Measurements from ENCODE around the gene TBC1D1.
"Not testable (repeated sequence)": the region's sequence is repeated elsewhere in the genome, so short reads cannot be mapped to it uniquely, and the experiment has no call there.

Gene TBC1D1

GRCh38 chr4:37964734-37965457 is 74.0 kb downstream of the TBC1D1 start:
- DNase-seq (ENCODE audit: low read depth in 2 of 2), result no peak

GRCh38 chr4:37966044-37966443 is 75.2 kb downstream of the TBC1D1 start:
- no peak for DNase-seq (ENCODE audit: low read depth in 2 of 2)

GRCh38 chr4:37967736-37968135 is 76.9 kb downstream of the TBC1D1 start:
- DNase-seq (ENCODE audit: low read depth in 2 of 2), result no peak

GRCh38 chr4:37968747-37969146 is 77.9 kb downstream of the TBC1D1 start:
- no peak for DNase-seq (ENCODE audit: low read depth in 2 of 2)

- peak in 1 of 2 donors; percentile 57 for DNase-seq (ENCODE audit: low read depth in 2 of 2)
Measured at GRCh38 chr4:37970702-37971101, 79.8 kb downstream of the TBC1D1 start.

- DNase-seq (ENCODE audit: low read depth in 2 of 2), result no peak
Measured at GRCh38 chr4:37971202-37971601, 80.3 kb downstream of the TBC1D1 start.

- DNase-seq (ENCODE audit: low read depth in 2 of 2), result no peak
Measured at GRCh38 chr4:37973441-37973840, 82.6 kb downstream of the TBC1D1 start.

GRCh38 chr4:37975321-37975822 is 84.5 kb downstream of the TBC1D1 start:
- DNase-seq (ENCODE audit: low read depth in 2 of 2), result not testable (repeated sequence)

- DNase-seq (ENCODE audit: low read depth in 2 of 2), result no peak
Measured at GRCh38 chr4:37976507-37976906, 85.6 kb downstream of the TBC1D1 start.

GRCh38 chr4:37976991-37977470 is 86.1 kb downstream of the TBC1D1 start:
- DNase-seq (ENCODE audit: low read depth in 2 of 2), result peak; percentile 67 to 73

GRCh38 chr4:37977471-37978247 is 86.8 kb downstream of the TBC1D1 start:
- peak; percentile 49 to 65 for DNase-seq (ENCODE audit: low read depth in 2 of 2)

- DNase-seq (ENCODE audit: low read depth in 2 of 2), result no peak
Measured at GRCh38 chr4:37978248-37978924, 87.5 kb downstream of the TBC1D1 start.

- no peak for DNase-seq (ENCODE audit: low read depth in 2 of 2)
Measured at GRCh38 chr4:37980246-37980645, 89.4 kb downstream of the TBC1D1 start.

- DNase-seq (ENCODE audit: low read depth in 2 of 2), result no peak
Measured at GRCh38 chr4:37981425-37981824, 90.5 kb downstream of the TBC1D1 start.

- no peak for DNase-seq (ENCODE audit: low read depth in 2 of 2)
Measured at GRCh38 chr4:37981844-37982720, 91.2 kb downstream of the TBC1D1 start.

- DNase-seq (ENCODE audit: low read depth in 2 of 2), result no peak
Measured at GRCh38 chr4:37982736-37983135, 91.9 kb downstream of the TBC1D1 start.

- DNase-seq (ENCODE audit: low read depth in 2 of 2), result no peak
Measured at GRCh38 chr4:37983951-37984350, 93.1 kb downstream of the TBC1D1 start.

GRCh38 chr4:37985730-37986275 is 94.9 kb downstream of the TBC1D1 start:
- DNase-seq (ENCODE audit: low read depth in 2 of 2), result no peak

- DNase-seq (ENCODE audit: low read depth in 2 of 2), result no peak
Measured at GRCh38 chr4:37988670-37989069, 97.8 kb downstream of the TBC1D1 start.

- DNase-seq (ENCODE audit: low read depth in 2 of 2), result no peak
Measured at GRCh38 chr4:37989398-37990260, 98.7 kb downstream of the TBC1D1 start.

Data from stimulated activated CD4-positive, alpha-beta T cell treated with anti-CD3 and anti-CD28 coated beads, Interleukin-1b, Interleukin-23, amount 100 ng/mL, for 4 hours (primary cell).